Osteoblast (primary cell): Measurements from ENCODE around the gene SLIT3. TPM values are rescaled to one million over a fixed set of nuclear protein-coding genes. Genes with fewer than 3 reads are reported as not detected.
"Not testable (repeated sequence)": the region's sequence is repeated elsewhere in the genome, so short reads cannot be mapped to it uniquely, and the experiment has no call there.

Source experiments
- DNase-seq: peaks from one replicate; pipeline ENCODE4 v3.0.0; 2011; ENCODE audit warnings: low spot score, mixed read lengths; ENCODE audit not compliant: insufficient read length; ENCODE audit errors: missing footprints
- H2AFZ ChIP-seq: 2 replicates; pipeline ENCODE4 v1.6.0; 2011; ENCODE audit warnings: mild to moderate bottlenecking, low read length
- H3K27ac ChIP-seq: 2 replicates; pipeline ENCODE4 v1.5.1; 2011; ENCODE audit warnings: mild to moderate bottlenecking, low read depth, low read length, moderate library complexity
- H3K27me3 ChIP-seq: 2 replicates; pipeline ENCODE4 v1.6.0; 2012; ENCODE audit warnings: mild to moderate bottlenecking, control low read depth, inconsistent platforms, low read length, moderate library complexity; ENCODE audit not compliant: insufficient read depth
- H3K36me3 ChIP-seq: 2 replicates; pipeline ENCODE4 v1.5.1; 2011; ENCODE audit warnings: mild to moderate bottlenecking, low read length, control low read depth, moderate library complexity; ENCODE audit not compliant: insufficient read depth
- H3K4me1 ChIP-seq: 2 replicates; pipeline ENCODE4 v1.5.1; 2011; ENCODE audit warnings: mild to moderate bottlenecking, low read length, control low read depth, moderate library complexity; ENCODE audit not compliant: insufficient read depth
- H3K4me2 ChIP-seq: 2 replicates; pipeline ENCODE4 v1.6.0; 2011; ENCODE audit warnings: mild to moderate bottlenecking, low read length; ENCODE audit not compliant: insufficient read depth
- H3K4me3 ChIP-seq: fragments of 200-600 bp; sonication (generic); 3 replicates; pipeline ENCODE4 v1.5.1; 2012; ENCODE audit warnings: mild to moderate bottlenecking, low read length, inconsistent platforms; ENCODE audit not compliant: insufficient read depth
- H3K79me2 ChIP-seq: 2 replicates; pipeline ENCODE4 v1.6.0; 2012; ENCODE audit warnings: mild to moderate bottlenecking, low read length, control low read depth, inconsistent platforms; ENCODE audit not compliant: insufficient read depth
- H3K9me3 ChIP-seq: 2 replicates; pipeline ENCODE4 v1.5.1; 2011; ENCODE audit warnings: low read depth, low read length, control low read depth
- H4K20me1 ChIP-seq: 2 replicates; pipeline ENCODE4 v1.6.0; 2012; ENCODE audit warnings: mild to moderate bottlenecking, low read length, control low read depth; ENCODE audit not compliant: insufficient read depth
- CTCF ChIP-seq: IDR thresholded peaks from 2 replicates; pipeline ENCODE4 v1.5.1; 2011; ENCODE audit warnings: mild to moderate bottlenecking, low read depth, low read length, moderate library complexity; ENCODE audit errors: extremely low read depth
- total RNA-seq: library from RNA; depleted of rRNA; stranded (reverse); fragments of >200 nt; gene quantifications from 2 replicates; pipeline ENCODE4 v1.2.3, GENCODE V29; 2012

The SLIT3 gene
- total RNA-seq, 1 donor: 37.6 TPM

- Histone ChIP-seq H4K20me1 (no peaks in the 10 kb centered on the region), H3K4me1 (no peaks in the 10 kb centered on the region), H3K36me3 (no peaks in the 10 kb centered on the region), H2AFZ (no peak overlapping the region), H3K27me3 (no peaks in the 10 kb centered on the region), H3K27ac (no peak overlapping the region), H3K4me3 (no peak overlapping the region), H3K79me2 (no peaks in the 10 kb centered on the region), H3K4me2 (no peak overlapping the region), H3K9me3 (no peaks in the 10 kb centered on the region)
- peak; percentile 76 for TF ChIP-seq CTCF
- peak; percentile 79 for DNase-seq
These were observed 552.8 kb downstream of the SLIT3 start for GRCh38 chr5:168747987-168748777.

DNA sequence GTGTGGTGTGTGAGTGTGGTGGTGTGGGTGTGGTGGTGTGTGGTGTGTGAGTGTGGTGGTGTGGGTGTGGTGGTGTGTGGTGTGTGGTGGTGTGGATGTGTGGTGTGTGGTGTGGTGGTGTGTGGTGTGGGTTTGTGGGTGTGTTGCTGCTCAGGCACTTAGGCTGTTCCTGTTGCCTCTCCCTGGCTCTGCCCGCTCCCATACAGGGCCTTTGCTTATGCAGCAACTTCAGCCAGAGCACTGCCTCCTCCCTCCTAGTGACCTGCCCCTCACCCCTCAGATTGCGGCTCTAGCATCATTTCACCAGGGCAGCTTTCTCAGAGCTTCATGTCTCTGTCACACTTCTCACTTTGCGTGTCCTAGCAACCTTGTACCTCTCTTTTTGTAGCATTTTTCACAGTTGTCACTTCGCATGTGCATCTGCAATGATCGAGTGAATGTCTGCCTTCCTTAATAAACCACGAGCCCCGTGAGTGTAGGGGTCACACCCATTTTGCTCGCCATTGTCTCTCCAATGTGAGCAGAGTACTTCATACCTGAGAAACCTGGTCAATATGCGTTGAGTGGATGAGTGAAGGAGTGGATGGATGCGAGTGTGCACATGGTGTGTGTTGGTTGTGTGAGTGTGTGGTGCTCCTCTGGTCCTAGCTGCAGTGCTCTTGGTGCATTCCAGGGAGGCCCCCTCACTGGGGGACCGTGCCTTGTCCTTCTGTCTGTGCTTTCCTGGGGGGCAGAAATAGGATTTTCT is 553.9 kb downstream of the SLIT3 start:
- peak; percentile 81 for DNase-seq
- H3K4me1 ChIP-seq: no peaks in the 10 kb centered on the region
- no peak overlapping the region for H3K27ac ChIP-seq
- TF ChIP-seq CTCF: no peak
- H4K20me1 ChIP-seq: no peaks in the 10 kb centered on the region
- no peaks in the 10 kb centered on the region for H3K79me2 ChIP-seq
- H2AFZ ChIP-seq: no peak overlapping the region
- H3K36me3 ChIP-seq: no peaks in the 10 kb centered on the region
- H3K27me3 ChIP-seq: no peaks in the 10 kb centered on the region
- no peaks in the 10 kb centered on the region for H3K9me3 ChIP-seq
- no peak overlapping the region for H3K4me2 ChIP-seq
- no peak overlapping the region for H3K4me3 ChIP-seq

- not testable (repeated sequence) for H3K4me3 ChIP-seq, H3K36me3 ChIP-seq, H3K4me1 ChIP-seq, H3K27me3 ChIP-seq, H3K4me2 ChIP-seq, H3K27ac ChIP-seq, H2AFZ ChIP-seq, DNase-seq, H3K9me3 ChIP-seq, H4K20me1 ChIP-seq, H3K79me2 ChIP-seq
These were observed 554.6 kb downstream of the SLIT3 start for GRCh38 chr5:168746126-168746892.

- DNase-seq: no peak
- Histone ChIP-seq H3K27ac (no peak overlapping the region), H3K4me2 (no peak overlapping the region), H3K27me3 (no peaks in the 10 kb centered on the region), H2AFZ (no peak overlapping the region), H3K9me3 (no peaks in the 10 kb centered on the region), H3K4me1 (peaks cover 3% of the 10 kb centered on the region), H3K36me3 (no peaks in the 10 kb centered on the region), H3K79me2 (no peaks in the 10 kb centered on the region), H4K20me1 (no peaks in the 10 kb centered on the region), H3K4me3 (no peak overlapping the region)
- no peak for TF ChIP-seq CTCF
These were observed 557.3 kb downstream of the SLIT3 start for GRCh38 chr5:168743617-168744016.

DNA sequence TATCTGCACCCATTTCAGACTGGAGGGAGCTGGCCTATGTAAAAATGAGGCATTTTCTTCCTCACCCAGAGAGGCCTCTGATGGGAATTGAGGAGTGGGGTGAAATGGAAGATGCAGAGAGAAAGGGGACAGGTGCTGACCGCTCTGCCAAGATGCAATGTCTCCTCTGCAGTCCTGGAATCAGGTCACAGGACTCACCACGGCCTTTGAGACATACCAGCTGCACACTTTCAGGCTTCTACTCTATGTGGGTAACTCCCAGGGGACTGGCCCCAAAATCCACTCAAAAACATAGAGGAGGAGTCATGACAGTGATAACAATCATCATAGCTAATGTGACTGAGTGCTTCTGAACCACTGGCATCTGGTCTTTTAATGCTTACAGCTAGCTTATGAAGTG is 558.6 kb downstream of the SLIT3 start:
- not testable (repeated sequence) for H3K4me3 ChIP-seq, H2AFZ ChIP-seq, H3K36me3 ChIP-seq, H3K9me3 ChIP-seq, H4K20me1 ChIP-seq, H3K27me3 ChIP-seq, DNase-seq, H3K4me2 ChIP-seq, H3K27ac ChIP-seq, H3K4me1 ChIP-seq, H3K79me2 ChIP-seq
